ENCODE results near the gene OARD1. TPM values are rescaled to one million over a fixed set of nuclear protein-coding genes. Genes with fewer than 3 reads are reported as not detected.

OARD1 gene, protein sequence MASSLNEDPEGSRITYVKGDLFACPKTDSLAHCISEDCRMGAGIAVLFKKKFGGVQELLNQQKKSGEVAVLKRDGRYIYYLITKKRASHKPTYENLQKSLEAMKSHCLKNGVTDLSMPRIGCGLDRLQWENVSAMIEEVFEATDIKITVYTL
- 18.2 TPM for total RNA-seq

DNA sequence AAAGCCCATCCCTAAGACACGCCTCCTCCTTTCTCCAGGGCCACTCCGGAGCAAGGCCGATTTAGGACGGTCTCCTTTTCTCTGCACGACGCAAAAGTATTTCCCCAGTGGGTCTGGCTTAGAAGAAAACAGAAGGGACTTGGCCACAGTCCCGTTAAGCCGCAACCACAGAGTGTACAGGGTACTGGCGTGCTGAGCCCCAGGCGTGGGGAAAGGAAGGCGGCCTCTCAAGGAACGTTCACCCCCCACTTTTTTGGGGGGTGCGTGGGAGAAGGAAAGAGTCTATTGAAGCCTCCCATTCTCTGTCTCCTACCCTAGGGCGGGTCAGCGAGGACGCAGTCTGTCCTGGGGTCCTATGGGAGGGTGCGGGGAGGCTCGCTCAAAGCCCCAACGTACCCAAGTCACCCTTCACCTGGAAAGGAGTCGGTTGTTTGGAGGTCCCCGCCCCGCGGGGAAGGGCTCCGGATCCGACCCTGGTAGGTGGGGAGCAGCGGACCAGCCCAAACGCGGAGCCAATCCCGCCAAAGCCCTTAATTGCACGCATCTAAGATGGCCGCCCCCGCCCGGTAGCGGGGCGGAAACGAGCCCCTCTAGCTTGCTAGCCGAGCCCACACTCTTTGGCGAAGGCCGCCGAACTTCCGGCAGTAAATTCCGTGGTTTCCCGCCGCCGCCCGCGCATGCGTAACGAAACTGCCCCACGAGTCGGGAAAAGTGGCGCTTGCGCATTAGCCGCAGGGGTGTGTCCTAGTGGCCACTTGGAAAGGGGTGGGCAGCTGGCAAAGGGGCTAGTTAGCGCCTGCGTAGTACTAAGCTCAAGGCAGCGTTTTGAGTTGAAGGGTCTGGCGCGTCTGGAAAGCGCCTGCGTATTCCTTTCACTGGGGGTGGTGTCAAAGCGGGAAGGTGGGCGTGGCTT, at the start of gene OARD1:
Gene OARD1 (minus strand): TSS at position 434 of the 913 bp plus-strand sequence. CDS start 722 bp downstream, outside the sequence.

DNA sequence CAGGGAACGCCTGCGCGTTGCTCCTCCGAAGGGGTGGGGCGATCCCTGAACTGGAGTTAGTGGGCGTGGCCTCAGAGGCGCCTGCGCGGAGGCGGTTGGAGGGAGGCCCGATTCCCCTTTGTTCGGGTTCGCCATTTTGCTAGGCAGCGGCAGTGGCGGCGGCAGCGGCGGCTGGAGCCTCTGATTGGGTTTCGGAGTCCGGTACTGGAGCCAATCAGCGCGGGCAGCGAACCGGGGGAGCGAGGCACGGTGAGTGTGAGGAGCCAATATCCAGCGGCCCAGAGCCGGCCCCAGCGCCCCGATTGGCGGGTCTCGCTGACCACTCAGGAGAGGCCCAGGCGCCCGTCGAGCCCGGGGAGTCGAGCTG, 663 bp upstream of the OARD1 start, which contains the start of gene NFYA:
Gene NFYA (plus strand): TSS at position 139 of the 367 bp plus-strand sequence. CDS start 6,116 bp downstream, outside the sequence.

DNA sequence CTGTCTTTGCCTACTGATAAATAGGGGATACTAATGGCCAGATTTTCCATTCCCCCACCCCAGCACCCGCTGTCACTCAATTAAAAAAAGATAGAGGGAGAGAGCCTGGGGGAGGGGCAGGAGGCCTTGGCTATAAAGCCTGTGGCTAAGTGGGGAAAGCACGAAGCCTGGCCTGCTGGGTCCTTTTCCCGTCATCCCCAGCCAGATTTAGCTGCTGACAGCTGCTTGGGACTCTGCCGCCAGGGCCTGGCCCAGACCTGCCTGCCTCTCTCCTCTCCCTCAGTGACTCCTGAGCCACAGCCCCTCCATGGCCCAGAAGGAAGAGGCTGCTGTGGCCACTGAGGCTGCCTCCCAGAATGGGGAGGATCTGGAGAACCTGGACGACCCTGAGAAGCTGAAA, 19.1 kb downstream of the OARD1 start, which contains the start of gene APOBEC2:
Gene APOBEC2 (plus strand): TSS at position 162 of the 400 bp plus-strand sequence. CDS start 146 bp downstream, at position 308.

DNA sequence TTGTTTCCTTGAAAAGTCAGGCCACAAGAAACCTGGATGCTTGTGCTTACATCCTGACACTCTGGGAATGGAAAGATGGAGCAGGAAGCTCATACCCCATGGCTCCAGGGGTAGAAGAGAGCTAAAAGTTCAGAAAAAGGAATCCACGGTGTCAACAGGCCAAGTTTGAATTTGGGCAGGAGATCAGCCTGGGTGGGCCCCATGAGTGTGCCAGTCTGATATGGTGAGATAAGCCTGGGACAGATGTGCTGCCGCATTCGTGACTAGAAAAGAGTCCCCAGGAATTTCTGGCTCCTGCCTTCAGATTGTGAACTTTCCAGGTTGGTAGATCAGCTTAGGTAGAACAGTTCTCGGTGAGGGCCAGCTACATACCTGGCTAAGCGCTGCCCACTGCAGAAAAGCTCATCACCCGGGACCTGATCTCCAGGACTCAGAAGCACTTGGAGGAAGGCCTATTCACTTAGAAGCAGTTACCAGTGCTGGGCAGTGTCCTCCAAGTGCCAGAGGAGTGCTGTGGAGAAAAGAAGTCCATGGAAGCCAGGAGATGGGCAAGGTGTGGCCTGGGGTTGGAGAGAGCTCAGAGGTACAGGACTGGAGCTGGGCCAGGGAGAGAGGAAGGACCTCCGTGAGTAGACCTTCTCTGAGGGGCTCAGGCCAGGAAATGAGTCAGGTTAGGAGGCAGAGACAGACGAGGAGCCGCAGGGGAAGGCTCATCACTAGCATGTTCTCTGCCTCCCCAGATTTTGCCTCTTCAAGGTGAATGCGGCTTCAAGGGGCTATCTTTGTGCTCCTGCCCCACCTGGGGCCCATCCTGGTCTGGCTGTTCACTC, 29.7 kb downstream of the OARD1 start, which contains the start of gene TSPO2:
Gene TSPO2 (plus strand): TSS at position 242 of the 830 bp plus-strand sequence. CDS start 519 bp downstream, at position 761.

DNA sequence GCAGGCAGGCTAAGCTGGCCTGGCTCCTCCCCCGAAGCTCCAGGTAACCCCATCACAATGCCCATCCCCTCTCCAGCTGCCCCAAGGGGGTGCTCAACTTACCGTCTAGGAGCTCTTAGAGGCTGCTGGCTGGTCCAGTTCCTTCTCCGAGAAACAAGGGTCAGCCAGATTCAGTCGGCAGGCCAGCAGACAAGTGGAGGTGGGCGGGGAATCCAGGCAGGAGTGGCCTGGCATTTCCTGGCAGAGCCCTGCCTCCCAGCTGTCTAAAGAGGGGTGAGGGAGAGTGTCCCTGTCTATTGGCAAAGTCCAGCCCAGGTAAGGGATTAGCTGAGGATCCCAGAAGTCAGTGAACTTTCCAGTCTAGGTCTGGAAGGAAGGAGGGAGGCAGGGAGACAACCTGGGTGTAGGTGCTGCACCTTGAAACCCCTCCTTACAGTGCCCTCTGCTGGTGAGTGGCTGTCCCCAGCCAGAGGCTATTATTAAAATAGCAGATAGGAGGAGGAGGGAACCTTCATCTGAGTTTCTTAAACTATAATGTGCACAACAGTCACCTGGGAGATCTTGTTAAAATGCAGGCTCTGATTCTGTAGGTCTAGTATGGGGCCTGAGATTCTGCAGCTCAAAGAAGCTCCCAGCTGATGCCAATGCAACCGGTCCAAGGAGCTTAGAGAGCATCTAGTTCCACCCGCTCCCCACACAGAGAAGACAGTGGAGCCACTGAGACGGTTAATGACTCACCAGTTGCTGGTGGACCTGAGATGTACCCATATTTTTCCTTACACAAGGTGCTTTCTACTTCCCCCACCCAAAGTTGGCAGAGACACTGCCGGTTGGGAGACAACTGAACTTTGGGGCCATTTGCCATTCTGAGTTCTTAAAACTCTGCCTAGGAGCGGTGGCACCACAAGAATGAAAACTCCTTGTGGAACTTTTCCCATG, 32.8 kb downstream of the OARD1 start, which contains the start of gene UNC5CL:
Gene UNC5CL (minus strand): TSS at position 162 of the 939 bp plus-strand sequence. CDS start 4,147 bp downstream, outside the sequence.

Other genes starting within 250 kb of the OARD1 start
- 0.63 TPM for gene UNC5CL, start 33.1 kb downstream of the OARD1 start, total RNA-seq
- not detected for gene TSPO2, start 29.9 kb downstream of the OARD1 start, total RNA-seq
- not detected for gene APOBEC2, start 19.2 kb downstream of the OARD1 start, total RNA-seq
- 57.6 TPM for gene NFYA, start 618 bp upstream of the OARD1 start, total RNA-seq
- not detected for gene TREML1, start 82.0 kb upstream of the OARD1 start, total RNA-seq
- gene TREM2, start 90.8 kb upstream of the OARD1 start, total RNA-seq, result 6.6 TPM
- gene TREML2, start 128.8 kb upstream of the OARD1 start, total RNA-seq, result not detected
- gene TREML4, start 156.0 kb upstream of the OARD1 start, total RNA-seq, result not detected
- not detected for gene TREM1, start 214.3 kb upstream of the OARD1 start, total RNA-seq

Data from parietal lobe (tissue), 1 donor.